PC-9 (cell line): ENCODE data around the gene RORB. TPM values are rescaled to one million over a fixed set of nuclear protein-coding genes. Genes with fewer than 3 reads are reported as not detected.
A peak's percentile ranks its signal among the peaks of the same experiment; 100 is the strongest.

Experiments
- BruUV-seq: library from RNA; stranded (reverse); fragments of 400-500 nt; replicated peaks from 2 replicates; lab custom pipeline; 2021; lab: Mats Ljungman, UMichigan
- CTCF ChIA-PET: fragments of 300-600 bp; sonication (Branson Sonifier 250); formaldehyde crosslinking; loops from one replicate; lab custom pipeline; 2022; ENCODE audit warnings: antibody characterized with exemption; lab: Charles Lee
- POLR2A ChIA-PET: fragments of 300-600 bp; sonication (Branson Sonifier 250); formaldehyde crosslinking; loops from one replicate; lab custom pipeline; 2022; ENCODE audit warnings: antibody characterized with exemption; ENCODE audit not compliant: unreplicated experiment; lab: Charles Lee
- DNase-seq, 2 experiments: peaks; one replicate each; pipeline versions ENCODE4 v3.0.0 to v3.0.0-alpha.2; 2015 to 2022; ENCODE audit warnings: mixed read lengths in 1 of 2
- H2AFZ ChIP-seq: fragments of 200-600 bp; sonication (generic); 2 replicates; pipeline ENCODE4 v1.8.1; 2017; ENCODE audit warnings: antibody characterized with exemption
- H3F3A ChIP-seq: fragments of 200-600 bp; sonication (generic); 2 replicates; pipeline ENCODE4 v1.8.1; 2017; ENCODE audit warnings: antibody characterized with exemption, mild to moderate bottlenecking, low read depth; ENCODE audit not compliant: insufficient read depth
- H3K27ac ChIP-seq: fragments of 200-600 bp; sonication (generic); 2 replicates; pipeline ENCODE4 v1.6.1; 2016; ENCODE audit warnings: mixed run types
- H3K27me3 ChIP-seq: fragments of 200-600 bp; sonication (generic); 2 replicates; pipeline ENCODE4 v1.6.1; 2016; ENCODE audit warnings: low read depth, mixed run types; ENCODE audit not compliant: insufficient read depth
- H3K36me3 ChIP-seq: fragments of 200-600 bp; sonication (generic); 2 replicates; pipeline ENCODE4 v1.6.1; 2016; ENCODE audit warnings: low read depth, mixed run types
- H3K4me1 ChIP-seq: fragments of 200-600 bp; sonication (generic); replicated peaks from 2 replicates; pipeline ENCODE4 v1.6.1; 2016; ENCODE audit warnings: mixed run types; ENCODE audit not compliant: insufficient read depth
- H3K4me2 ChIP-seq: fragments of 200-600 bp; sonication (generic); 2 replicates; pipeline ENCODE4 v1.6.1; 2017; ENCODE audit warnings: mixed run types
- H3K4me3 ChIP-seq: fragments of 200-600 bp; sonication (generic); 2 replicates; pipeline ENCODE4 v1.6.1; 2016; ENCODE audit warnings: mixed run types
- H3K79me2 ChIP-seq: fragments of 200-600 bp; sonication (generic); 2 replicates; pipeline ENCODE4 v1.6.1; 2017; ENCODE audit warnings: low read depth, mixed run types
- H3K9me2 ChIP-seq: fragments of 200-600 bp; sonication (generic); 2 replicates; pipeline ENCODE4 v1.8.1; 2017; ENCODE audit warnings: mild to moderate bottlenecking; ENCODE audit not compliant: insufficient read depth
- H3K9me3 ChIP-seq: fragments of 200-600 bp; sonication (generic); 2 replicates; pipeline ENCODE4 v1.8.1; 2016; ENCODE audit warnings: low read depth; ENCODE audit not compliant: insufficient read depth
- H4K20me1 ChIP-seq: fragments of 200-600 bp; sonication (generic); 2 replicates; pipeline ENCODE4 v1.8.1; 2017; ENCODE audit not compliant: insufficient read depth
- CTCF ChIP-seq: fragments of 200-600 bp; sonication (generic); conservative IDR thresholded peaks from 2 replicates; pipeline ENCODE4 v1.6.1; 2017; ENCODE audit warnings: mixed run types, antibody characterized with exemption, mild to moderate bottlenecking, moderate library complexity
- EZH2 ChIP-seq: fragments of 200-600 bp; sonication (generic); IDR thresholded peaks from 2 replicates; pipeline ENCODE4 v1.8.0; 2017; ENCODE audit warnings: antibody characterized with exemption, low read depth
- intact Hi-C: fragments of 100-400 bp; cut with micrococcal nuclease; formaldehyde crosslinking; loops from one replicate; pipeline ENCODE4 v1.10.0; 2022; ENCODE audit not compliant: unreplicated experiment
- total RNA-seq: library from RNA; stranded (reverse); gene quantifications from 2 replicates; pipeline ENCODE4 v1.2.3, GENCODE V29; 2021

The RORB gene
- total RNA-seq, 1 experiment from 2014 or later: 0.07 TPM

GRCh38 chr9:74557571-74557970, 60.4 kb downstream of the RORB start:
- Histone ChIP-seq H3K36me3 (no peaks in the 10 kb centered on the region), H3K79me2 (no peaks in the 10 kb centered on the region), H4K20me1 (no peaks in the 10 kb centered on the region), H3K9me2 (no peaks in the 10 kb centered on the region), H2AFZ (no peak overlapping the region), H3K27me3 (no peaks in the 10 kb centered on the region), H3K27ac (no peak overlapping the region), H3F3A (no peaks in the 10 kb centered on the region), H3K4me3 (no peak overlapping the region), H3K9me3 (no peaks in the 10 kb centered on the region), H3K4me2 (no peak overlapping the region), H3K4me1 (no peaks in the 10 kb centered on the region)
- TF ChIP-seq EZH2 (no peak), CTCF (no peak)
- ChIA-PET POLR2A (no interaction called here), CTCF (no interaction called here)
- intact Hi-C loops: no loop called here
- no TSS peak for BruUV-seq
- DNase-seq: no peak

- no TSS peak for BruUV-seq
- Histone ChIP-seq H3K27me3 (no peaks in the 10 kb centered on the region), H3K4me3 (no peak overlapping the region), H3F3A (no peaks in the 10 kb centered on the region), H3K36me3 (no peaks in the 10 kb centered on the region), H3K4me1 (no peaks in the 10 kb centered on the region), H4K20me1 (no peaks in the 10 kb centered on the region), H2AFZ (no peak overlapping the region), H3K4me2 (no peak overlapping the region), H3K79me2 (no peaks in the 10 kb centered on the region), H3K27ac (no peak overlapping the region), H3K9me2 (no peaks in the 10 kb centered on the region), H3K9me3 (no peaks in the 10 kb centered on the region)
- ChIA-PET CTCF (no interaction called here), POLR2A (no interaction called here)
- TF ChIP-seq EZH2 (no peak), CTCF (no peak)
- no peak for DNase-seq
- intact Hi-C loops: no loop called here
Observed at GRCh38 chr9:74562611-74563010, 65.5 kb downstream of the RORB start.

GRCh38 chr9:74570879-74571512, 73.9 kb downstream of the RORB start:
- H4K20me1 ChIP-seq: no peaks in the 10 kb centered on the region
- H3K27ac ChIP-seq: no peak overlapping the region
- no peak overlapping the region for H3K4me2 ChIP-seq
- no peak overlapping the region for H2AFZ ChIP-seq
- intact Hi-C loops: loop anchor here (1.0 to 10.0 kb wide), 3 partner anchors 196 to 1370 kb away; no protein-coding TSS in a partner anchor
- CTCF ChIA-PET: no interaction called here
- H3K36me3 ChIP-seq: no peaks in the 10 kb centered on the region
- POLR2A ChIA-PET: no interaction called here
- H3K79me2 ChIP-seq: no peaks in the 10 kb centered on the region
- no peak for TF ChIP-seq EZH2
- TF ChIP-seq CTCF: peak; percentile 78
- H3K27me3 ChIP-seq: no peaks in the 10 kb centered on the region
- peaks cover 3% of the 10 kb centered on the region; the same call in 1 of the 2 replicates for H3F3A ChIP-seq
- BruUV-seq: no TSS peak
- H3K9me3 ChIP-seq: no peaks in the 10 kb centered on the region
- no peaks in the 10 kb centered on the region for H3K9me2 ChIP-seq
- DNase-seq: peak in 1 of 2 experiments; percentile 10
- H3K4me1 ChIP-seq: no peaks in the 10 kb centered on the region
- no peak overlapping the region for H3K4me3 ChIP-seq
